Measurements from ENCODE around the gene LRRC9.
"Not testable (repeated sequence)": the region's sequence is repeated elsewhere in the genome, so short reads cannot be mapped to it uniquely, and the experiment has no call there.

Gene LRRC9

DNA sequence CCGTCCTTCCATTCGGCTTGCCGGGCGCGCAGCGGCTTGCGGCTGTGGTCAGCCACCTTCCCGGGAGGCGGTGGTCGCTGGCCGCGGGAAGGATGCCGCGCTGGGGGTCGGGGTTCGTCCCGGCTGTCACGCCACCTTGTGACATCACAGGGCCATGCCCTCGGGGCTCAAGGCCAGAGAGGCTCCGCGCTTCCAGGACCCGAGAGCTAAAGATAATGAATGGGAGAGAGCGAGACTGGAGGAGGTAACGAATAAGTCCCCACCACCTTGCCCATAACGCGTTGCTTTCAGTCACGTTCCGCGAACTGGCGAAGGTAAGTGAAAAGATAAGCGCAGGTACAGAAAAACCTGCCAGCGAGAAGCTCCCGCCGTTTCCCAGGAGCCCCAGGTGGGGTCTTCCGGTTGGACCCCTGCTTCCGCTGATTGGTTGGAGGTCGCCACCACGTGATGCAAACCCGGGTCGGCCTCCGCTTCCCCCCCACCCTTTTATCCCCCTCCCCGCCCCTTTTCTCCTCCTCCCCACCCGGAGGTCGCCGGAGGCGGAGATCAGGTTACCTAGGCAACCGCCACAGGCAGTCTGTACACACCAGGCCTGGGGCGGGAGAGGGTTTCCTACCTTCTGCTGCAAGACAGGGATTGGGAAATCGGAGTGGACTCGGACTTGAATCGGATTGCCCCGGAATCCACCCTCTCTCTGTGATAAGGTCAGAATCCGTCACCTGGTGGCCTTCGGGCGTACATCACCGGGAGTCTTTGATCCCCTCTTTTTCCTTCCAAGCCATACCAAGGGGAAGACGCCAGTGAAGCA lies at the start of gene LRRC9:
TSS of gene LRRC9 (plus strand) at position 575 of the 808 bp plus-strand sequence.
- DNase-seq = peak; percentile 83 to 88

DNA sequence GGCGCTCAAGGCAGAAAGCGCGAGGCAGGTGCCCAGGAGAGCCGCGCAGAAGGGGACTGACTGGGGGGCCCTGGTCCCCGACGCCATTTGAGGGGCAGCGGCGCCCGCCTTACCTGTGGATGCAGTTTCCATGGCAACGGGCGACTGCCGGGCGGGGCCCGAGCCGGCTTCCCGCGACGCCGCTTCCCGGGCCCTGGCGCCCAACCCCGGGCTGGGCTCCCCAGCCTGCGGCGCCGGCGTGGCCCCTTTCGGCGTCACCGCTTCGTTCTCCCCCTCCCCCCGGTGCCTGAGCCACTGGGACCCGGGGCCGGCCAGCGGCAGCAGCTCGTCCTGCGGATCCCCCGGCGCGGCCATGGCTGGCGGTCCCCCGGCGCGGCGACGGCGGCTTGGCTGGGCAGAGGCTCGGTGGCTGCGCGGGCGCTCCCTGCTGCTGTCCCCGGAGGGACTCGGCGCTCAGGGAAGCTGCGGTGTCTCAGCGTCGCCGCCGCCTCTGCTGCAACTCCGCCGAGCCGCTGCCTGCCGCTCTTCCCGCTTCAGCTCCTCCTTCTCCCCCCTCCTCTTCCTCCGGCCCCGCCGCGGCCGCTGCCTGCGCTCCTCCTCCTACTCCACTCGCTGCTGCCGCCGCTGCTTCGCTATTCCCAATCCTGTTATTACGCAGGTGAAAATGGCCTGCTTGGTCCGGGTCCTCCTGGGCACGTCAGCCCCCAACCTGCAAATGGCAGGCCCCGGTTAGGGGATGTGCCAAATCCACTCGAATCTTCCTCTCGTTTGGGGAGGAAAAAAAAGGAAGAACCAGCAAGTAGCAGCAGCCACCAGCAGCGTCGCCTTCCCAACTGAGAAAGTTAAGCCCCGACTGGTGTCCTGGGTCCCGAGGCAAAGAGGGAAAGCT lies 49.4 kb upstream of the LRRC9 start, which contains the start of gene RTN1:
TSS of gene RTN1 (minus strand) at position 500 of the 889 bp plus-strand sequence. CDS start at position 354, 146 bp downstream.
- DNase-seq = peak; percentile 47 to 51

DNA sequence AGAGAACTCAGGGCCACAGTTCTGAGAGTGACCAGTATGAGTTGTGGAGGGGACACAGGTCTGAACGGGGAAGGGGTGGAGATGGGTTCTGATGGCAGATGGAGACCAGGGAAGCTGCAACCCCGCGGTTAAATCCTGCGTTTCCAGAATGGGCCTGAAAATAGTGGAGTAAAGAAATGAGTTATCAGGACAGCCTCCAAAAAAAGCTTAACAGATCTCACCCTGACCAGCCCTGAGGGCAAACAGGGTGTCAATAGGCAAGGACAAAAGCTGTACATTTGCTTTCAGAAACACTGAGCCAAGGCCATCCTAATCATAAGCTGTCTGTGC lies 48.8 kb upstream of the LRRC9 start:
- no peak for DNase-seq

DNA sequence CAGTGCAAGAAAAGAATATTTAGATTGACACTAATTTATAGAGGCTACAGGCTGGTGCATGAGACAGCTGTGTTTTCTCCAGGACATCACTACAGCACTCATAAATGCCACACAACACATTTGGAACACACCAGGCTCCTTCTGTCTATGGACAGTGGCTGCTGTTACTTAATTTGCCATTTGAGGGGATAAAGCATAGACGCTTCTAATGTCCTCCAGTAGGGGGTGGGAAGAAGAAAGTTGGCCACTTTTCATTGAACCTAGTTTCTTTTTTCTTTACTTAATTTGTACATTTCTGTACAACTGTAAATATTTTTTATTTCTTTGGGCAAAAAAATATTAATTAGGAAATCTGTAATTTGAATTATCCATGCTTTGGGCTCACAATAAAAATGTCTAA lies 37.0 kb upstream of the LRRC9 start:
- no peak for DNase-seq

DNA sequence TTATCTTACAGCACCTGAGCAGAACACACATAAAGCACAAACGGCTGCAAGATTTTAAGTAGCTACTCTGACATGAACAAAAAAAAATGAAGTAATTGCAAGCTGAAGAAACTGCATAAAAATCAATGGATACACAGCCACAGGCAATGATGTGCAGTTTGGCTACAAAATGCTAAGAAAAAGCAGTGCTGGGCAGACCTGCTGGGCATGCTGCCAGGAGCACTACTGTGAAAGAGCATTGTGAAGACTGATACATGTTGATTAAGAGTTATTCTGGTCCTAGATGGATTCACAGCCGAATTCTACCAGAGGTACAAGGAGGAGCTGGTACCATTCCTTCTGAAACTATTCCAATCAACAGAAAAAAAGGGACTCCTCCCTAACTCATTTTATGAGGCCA lies 29.3 kb upstream of the LRRC9 start:
- no peak for DNase-seq

DNA sequence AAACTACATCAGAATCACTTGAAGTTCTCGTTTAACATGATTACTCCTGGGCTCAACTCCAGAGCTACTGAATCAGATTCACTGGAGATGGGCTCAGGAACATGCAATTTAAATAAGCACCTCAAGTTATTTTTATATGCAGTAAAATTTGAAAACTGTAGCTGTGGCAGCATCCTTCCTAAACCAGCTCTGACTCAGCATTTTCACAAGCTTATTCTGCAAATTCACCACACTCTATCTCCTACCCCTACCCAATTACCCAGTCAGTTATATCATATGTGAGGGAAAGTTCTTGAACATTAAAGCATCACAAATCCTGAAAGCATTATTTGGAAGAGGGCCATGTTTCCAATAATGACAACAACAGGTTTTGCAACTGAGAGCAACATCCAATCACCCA lies 24.2 kb upstream of the LRRC9 start:
- no peak for DNase-seq

DNA sequence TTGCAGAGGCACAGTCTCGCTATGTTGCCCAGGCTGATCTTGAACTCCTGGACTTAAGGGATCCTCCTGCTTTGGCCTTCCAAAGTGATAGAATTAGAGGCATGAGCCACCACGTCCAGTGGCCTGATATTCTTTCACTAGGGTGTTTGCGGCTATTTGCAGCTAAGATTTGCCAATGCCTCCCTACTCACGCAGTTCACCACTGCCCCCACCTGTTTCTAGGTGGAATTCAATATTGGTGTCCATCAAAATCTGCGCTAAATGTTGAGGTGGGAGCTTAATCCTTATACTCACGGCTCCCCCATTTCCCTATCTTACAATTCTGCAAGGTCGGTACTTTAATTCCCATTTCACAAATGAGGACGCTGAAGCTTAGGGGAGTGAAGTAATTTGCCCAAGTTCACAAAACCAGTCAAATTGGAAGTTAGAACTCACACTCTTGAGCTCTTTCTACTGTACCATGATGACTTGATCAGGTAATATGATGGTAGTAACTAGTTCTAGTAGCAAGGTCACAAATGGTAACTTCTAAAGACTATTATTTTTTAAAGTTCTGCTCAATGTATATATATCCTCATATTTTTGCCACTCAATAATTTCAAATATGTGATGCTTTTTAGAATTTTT lies 22.1 kb upstream of the LRRC9 start:
- peak; percentile 2 to 38 for DNase-seq

DNA sequence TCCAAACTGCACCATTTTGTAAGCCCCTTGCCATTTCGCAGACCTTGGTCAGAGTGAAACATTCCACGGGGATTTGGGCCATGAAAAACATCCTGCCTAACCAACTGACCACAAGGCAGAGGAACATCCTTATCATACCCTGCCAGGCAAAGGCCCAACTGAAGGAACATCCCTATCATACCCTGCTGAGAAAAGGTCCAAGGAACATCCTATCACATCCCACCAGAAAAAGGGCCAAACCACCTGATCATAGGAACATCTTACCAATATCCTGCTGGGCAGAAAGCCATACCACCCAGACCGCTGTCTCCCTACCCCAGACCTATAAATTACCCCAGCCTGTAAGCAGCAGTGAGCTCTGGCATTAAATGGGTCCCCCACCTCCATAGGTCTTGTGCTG lies 19.4 kb upstream of the LRRC9 start:
- DNase-seq = no peak

DNA sequence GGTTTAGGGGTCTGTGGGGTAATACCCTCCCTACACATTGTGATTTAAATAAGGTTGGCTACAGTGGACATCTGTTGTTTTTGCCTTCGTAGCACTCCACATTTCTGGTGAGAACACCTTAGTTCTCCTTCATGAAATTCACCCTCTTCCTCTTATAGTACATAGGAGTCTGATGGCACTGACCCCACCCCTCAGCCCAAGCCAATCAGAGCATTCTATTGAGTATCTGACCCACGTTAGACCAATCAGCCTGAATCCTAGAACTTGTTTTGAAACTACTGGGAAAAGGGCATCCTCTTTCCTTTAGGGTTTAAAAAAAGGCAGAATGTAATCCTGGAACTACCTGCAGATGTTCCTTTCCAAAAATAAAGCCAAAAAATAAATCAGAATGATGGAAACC lies 15.8 kb upstream of the LRRC9 start:
- no peak for DNase-seq

DNA sequence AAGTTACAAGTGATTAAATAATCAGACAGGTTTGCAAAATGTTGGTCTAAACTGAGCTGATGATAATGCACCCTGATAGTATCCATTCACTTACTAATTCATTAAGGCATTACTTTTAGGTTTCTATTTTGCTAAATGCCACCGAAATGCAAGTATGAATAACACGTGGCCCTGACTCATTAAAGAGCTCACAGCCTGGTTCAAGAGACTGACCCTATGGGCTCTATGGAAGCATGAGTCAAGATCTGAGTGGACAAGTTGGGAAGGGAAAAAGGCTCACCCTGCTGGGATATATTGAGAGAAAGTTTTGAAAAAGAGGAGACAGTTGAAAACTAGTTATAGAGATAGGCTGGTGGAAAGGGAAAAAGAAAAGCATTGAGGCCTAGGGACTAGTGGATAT lies 14.8 kb upstream of the LRRC9 start:
- no peak for DNase-seq

DNA sequence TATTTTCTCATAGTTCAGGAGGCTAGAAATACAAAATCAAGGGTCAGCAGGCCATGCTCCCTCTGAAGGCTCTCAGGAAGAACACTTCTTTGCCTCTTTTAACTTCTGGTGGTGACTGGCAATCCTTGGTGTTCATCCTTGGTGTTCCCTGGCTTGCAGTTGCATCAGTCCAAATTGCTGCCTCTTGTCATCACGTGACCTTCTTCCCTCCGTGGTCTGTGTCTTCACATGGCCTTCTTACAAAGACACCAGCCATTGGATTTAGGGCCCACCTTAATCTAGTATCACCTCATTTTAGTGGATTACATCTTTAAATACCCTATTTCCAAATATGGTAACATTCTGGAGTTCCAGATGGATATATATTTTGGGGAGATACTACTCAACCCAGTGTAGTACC lies 7.5 kb upstream of the LRRC9 start:
- DNase-seq = no peak

DNA sequence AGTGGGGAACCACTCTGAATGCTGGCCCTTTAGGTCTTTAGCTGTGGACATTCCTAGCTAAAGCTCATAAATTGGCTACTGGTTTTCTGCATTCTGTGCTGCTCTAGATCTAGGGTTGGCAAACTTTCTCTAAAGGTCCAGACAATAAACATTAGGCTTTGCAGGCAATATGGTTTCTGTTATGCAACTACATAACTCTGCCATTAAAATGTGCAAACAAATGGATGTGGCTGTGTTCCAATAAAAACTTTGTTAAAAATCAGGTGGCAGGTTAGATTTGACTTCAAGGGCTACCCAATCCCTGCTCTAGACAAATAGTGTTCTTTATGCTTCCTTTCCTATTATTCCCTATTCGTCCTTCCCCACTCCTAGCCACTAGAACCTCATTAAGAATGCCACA lies 6.8 kb upstream of the LRRC9 start:
- no peak for DNase-seq

DNA sequence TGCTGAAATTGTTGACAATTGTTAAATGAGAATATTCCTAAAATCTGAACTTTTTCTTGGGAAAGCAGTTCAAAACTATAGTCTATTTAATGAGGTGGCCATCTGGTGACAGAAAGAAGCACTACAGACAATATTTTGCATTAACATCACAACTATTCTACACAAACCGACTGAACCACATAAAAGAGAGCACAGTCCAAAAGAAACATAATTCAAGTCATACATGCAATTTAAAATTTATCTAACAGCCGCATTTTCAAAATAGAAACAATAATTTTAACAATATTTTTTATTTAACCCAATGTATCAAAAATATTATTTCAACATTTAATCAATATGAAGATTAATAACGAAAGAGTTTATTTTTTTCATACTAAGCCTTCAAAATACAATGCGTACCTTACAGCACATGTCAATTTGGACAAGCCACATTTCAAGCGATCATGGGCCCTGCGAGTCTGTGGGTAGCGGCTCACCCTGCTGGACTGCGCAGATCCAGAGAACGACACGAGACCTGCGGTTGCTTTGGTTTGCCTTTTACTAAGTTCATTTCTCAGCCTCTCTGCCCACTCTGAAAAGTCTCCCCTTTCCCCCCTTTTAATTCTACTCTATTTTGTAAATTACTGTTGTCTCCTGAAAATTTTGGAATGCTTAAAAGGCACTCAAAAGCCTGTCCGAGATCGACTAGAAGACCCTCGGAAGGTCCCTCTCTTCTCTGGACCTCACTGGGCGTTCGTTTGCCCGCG lies 947 bp upstream of the LRRC9 start:
- peak; percentile 5 to 29 for DNase-seq

DNA sequence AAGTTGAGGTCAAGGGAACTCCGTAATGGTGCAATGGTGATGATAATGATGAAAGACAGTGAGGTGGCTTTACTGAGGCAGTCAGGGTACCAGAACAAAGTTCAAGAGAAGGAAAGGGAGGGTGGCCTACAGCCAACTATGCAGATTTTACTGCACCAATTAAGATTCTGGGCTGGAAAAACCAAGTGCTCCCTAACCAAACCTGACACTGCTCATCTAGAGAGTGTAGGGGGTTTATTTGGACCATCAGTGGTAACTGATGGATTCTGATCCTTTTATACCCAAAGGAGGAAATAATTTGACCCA lies 387 bp downstream of the LRRC9 start:
- no peak for DNase-seq

DNA sequence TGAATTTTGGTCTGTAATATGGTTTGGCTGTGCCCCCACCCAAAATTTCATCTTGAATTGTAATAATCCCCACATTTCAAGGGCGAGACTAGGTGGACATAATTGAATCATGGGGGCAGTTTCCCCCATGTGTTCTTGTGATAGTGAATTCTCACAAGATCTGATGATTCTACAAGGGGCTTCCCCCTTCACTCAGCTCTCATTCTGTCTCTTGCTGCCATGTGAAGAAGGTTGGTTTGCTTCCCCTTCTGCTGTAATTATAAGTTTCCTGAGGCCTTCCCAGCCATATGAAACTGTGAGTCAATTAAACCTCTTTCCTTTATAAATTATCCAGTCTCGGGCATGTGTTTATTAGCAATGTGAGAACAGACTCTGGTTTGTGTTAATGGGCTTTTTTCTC lies 5.9 kb downstream of the LRRC9 start:
- DNase-seq = no peak

DNA sequence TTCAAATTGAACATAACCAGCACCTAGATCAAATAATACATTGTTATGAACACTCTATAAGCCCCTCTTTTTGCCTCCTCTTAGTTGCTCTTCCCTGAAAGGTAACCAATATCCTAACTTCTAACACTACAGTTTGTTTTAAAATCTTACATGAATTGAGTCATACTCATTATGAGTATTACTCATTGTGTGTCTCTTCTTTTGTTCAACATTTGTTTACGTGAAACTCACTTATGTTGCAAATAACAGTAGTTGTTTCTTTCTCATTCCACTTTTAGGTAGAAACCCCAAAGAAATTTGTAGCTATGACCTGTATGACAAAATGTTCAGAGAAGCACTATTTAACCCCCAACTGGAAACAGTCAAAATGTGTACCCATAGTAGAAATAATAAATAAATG lies 6.6 kb downstream of the LRRC9 start:
- DNase-seq = no peak

DNA sequence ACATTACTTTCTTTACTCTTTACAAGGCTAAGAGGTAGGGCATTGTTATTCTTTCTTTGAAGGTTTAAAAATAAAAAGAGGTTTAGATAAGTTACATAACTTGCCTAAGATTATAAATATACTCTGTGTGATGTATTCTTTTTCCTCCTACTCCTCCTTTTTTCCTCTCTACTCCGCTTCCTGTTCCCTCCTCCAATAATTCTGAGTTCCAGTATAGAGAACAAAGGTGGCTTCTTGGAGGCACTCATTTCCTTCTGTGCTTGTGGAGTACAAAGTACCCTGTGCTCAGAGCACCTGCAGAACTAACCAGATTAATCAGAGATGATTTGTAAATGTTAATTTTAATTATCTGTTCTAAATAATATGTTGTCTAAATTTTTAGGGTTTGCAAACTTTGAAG lies 11.3 kb downstream of the LRRC9 start:
- DNase-seq = no peak

DNA sequence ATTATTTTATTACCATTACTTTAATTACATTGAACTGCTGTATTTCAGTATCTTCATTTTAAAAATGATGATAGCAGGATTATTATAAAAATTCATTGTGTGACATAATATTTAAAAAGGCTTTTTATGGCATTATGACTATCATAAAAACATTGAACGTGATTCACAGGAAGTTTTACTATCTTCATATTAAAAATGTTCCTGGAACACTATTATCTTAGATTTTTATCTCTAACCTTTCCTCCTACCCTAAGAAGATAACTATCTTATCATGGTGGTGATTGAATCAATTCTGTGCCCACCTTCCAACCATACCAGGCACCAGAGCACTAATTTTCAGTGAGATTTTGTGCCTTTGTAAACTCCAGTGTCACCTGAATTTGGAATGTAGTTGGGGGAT lies 16.2 kb downstream of the LRRC9 start:
- no peak for DNase-seq

DNA sequence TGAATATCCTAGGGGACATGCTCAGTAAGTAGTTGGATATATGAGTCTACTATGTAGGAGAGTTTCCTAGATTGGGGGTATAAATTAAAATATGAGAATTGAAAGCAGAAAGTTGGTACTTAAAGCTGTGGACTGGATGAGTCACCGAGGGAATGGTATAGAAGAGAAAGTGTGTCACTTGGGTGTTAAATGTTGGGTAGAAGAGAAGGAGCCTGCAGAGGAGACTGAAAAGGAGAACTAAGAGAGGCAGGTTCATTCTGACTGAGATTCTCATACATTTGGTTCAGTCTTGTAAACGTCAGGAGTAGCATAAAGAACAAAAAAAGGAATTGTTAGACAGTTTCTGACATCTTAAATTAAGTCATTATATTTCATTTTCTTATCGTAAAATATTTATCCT lies 19.9 kb downstream of the LRRC9 start:
- no peak for DNase-seq

DNA sequence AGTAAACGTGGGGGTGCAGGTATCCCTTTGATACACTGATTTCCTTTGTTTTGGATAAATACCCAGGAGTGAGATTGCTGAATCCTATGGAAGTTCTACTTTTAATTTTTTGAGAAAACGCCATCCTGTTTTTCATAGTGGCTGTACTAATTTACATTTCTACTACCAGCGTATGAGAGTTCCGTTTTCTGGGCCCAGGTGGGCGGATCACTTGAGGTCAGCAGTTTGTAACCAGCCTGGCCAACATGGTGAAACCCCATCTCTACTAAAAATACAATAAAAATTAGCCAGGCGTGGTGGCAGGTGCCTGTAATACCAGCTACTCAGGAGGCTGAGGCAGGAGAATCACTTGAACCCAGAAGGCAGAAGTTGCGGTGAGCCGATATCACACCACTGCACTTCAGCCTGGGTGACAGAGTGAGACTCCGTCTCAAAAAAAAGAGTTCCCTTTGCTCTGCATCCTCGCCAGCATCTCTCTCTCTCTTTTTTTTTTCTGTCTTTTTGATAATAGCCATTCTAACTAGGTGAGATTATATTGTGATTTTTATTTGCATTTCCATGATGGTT lies 22.4 kb downstream of the LRRC9 start:
- DNase-seq = not testable (repeated sequence)

DNA sequence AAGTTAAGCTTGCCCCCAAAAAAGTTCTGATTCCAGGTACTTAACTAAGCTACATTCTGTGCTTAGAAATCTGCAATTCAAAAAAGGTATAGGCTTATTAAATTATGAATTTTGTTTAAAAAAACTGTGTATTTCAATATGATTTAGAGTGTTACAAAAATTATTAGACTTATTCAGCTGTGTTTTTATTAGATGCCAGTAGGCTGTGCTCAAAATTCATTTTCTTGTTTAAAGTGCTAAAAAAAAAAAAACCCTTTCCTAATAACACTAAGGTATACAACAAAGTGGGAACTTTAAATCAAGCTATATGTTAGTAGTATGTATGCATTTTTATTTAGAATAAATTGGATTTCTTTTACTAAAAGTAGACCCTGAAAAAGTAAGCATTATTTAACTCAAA lies 25.0 kb downstream of the LRRC9 start:
- DNase-seq = no peak

DNA sequence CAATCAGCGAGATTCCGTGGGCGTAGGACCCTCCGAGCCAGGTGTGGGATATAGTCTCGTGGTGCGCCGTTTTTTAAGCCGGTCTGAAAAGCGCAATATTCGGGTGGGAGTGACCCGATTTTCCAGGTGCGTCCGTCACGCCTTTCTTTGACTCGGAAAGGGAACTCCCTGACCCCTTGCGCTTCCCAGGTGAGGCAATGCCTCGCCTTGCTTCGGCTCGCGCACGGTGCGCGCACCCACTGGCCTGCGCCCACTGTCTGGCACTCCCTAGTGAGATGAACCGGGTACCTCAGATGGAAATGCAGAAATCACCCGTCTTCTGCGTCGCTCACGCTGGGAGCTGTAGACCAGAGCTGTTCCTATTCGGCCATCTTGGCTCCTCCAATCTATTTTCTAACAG lies 32.2 kb downstream of the LRRC9 start:
- DNase-seq = not testable (repeated sequence)

DNA sequence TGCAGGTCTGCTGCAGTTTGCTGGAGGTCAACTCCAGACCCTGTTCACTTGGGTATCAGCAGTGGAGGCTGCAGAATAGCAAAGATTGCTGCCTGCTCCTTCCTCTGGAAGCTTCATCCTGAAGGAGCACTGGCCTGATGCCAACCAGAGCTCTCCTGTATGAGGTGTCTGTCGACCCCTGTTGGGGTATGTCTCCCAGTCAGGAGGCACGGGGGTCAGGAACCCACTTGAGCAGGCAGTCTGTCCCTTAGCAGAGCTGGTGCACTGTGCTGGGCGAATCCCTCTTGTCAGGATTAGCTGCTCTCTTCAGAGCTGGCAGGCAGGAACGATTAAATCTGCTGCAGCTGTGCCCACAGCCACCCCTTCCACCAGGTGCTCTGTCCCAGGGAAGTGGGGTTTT lies 37.9 kb downstream of the LRRC9 start:
- not testable (repeated sequence) for DNase-seq
